Inflammatory macrophage treated with lipopolysaccharide for 4 hours (primary cell): ENCODE results near the gene ZNF107.
"Not testable (repeated sequence)": the region's sequence is repeated elsewhere in the genome, so short reads cannot be mapped to it uniquely, and the experiment has no call there.

Experiments used
- DNase-seq: peaks from one replicate; pipeline ENCODE4 v3.0.0-alpha.2; 2020

The ZNF107 gene

DNA sequence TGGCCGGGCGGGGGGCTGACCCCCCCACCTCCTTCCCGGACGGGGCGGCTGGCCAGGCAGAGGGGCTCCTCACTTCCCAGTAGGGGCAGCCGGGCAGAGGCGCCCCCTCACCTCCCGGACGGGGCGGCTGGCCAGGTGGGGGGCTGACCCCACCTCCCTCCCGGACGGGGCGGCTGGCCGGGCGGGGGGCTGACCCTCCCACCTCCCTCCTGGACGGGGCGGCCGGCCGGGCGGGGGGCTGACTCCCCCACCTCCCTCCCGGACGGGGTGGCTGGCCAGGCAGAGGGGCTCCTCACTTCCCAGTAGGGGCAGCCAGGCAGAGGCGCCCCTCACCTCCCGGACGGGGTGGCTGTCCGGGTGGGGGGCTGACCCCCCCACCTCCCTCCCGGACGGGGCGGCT is 72.5 kb downstream of the ZNF107 start:
- not testable (repeated sequence) for DNase-seq

DNA sequence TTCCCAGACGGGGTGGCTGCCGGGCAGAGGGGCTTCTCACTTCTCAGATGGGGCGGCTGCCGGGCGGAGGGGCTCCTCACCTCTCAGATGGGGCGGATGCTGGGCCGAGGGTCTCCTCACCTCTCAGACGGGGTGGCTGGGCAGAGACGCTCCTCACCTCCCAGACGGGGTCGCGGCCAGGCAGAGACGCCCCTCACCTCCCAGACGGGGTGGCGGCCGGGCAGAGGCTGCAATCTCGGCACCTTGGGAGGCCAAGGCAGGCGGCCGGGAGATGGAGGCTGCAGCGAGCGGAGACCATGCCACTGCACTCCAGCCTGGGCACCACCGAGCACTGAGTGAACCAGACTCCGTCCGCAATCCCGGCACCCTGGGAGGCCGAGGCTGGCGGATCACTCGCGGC is 73.0 kb downstream of the ZNF107 start:
- not testable (repeated sequence) for DNase-seq

DNA sequence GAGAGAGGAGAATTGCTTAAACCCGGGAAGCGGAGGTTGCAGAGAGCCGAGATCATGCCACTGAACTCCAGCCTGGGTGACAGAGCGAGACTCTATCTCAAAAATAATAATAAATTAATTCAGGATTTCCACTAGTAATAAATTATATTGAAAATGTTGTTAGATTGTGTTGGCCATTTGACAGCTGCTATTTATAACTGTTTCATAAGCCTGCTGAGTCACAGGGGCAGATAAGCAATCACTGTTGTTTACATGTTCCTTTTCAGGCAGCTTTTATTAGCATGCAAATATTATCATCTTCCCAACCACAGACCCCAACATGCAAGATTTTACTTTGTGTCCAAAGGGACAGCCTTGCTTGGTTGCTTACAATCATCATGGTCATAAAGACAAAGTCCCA is 78.7 kb downstream of the ZNF107 start:
- no peak for DNase-seq

DNA sequence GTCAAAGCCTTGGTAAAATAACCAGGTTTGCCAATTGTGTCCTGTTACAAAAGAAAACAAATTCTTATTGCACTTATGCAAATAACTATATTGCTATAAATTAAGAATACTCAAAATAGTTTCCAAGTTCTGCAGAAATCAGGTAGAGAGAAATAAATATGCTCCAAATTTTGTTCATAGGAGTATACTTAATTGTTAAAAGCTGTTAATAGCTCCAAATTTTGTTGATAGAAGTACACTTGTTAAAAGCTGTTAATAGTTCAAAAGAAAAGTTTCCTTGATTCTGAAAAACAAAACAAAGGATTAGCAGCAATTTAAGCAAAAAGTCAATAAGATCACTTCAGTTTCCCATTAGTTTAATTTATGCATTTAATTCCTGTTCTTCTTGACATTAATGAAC is 81.9 kb downstream of the ZNF107 start:
- DNase-seq, result no peak

DNA sequence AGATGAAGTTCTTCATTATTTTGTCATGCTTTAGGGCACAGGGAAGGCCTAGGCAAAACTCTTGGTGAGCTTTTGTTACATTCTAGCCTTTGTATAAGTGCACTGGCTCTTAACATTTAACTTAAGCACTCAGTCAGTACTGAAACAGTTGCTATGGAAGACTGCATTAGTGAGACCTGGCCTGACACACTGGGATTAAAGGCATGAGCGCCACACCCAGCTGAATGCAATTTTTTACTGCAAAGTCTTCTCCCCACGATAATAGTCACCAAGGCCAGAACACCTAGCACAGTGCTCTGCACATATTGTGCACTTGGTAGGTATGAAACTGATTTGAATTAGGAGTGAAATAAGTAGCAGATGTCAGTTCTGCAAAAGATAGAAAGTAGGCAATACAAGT is 87.1 kb downstream of the ZNF107 start:
- DNase-seq, result no peak

DNA sequence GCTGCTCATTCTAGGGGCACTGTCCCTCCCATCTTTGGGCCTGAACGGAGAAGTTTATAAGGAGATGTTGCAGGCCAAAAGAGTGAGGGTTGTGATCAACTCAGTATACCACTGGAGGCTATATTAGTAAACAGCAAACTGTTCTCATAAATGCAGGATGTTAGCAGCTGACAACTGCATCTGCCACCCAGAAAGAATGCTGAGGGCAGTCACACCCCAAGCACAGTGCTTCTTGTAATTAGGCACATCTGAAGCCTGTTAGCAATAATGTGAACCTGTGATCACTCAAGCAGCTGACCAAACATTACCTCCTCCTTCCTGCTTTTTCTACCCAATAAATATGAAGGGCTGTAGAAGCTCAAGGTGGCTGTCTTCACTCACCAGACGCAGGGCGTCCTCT is 89.9 kb downstream of the ZNF107 start:
- no peak for DNase-seq

DNA sequence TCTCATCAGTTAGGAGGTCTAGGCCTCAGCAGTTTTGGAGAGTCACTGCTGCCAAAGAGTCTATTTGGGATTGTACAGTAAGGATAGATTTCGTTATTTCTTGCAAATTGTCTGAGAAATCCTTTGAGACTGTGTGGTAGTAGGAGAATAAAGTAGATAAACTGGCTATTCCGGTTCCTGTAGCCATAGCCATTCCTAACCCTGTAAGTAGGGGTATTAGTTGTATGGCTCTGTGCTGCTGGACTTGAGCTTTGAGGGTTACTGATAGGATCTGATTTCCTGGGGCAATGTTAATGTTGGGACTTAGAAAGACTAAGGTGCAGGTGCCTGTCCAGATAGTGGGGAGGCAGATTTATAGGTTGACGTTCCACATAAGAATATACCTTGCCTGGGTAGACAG is 92.2 kb downstream of the ZNF107 start:
- DNase-seq, result no peak
